A673 (cell line): ENCODE data around the gene SETD9. TPM values are rescaled to one million over a fixed set of nuclear protein-coding genes. Genes with fewer than 3 reads are reported as not detected.

Experiments used
- BruUV-seq: library from RNA; stranded (reverse); fragments of 400-500 nt; replicated peaks from 2 replicates; lab custom pipeline; 2021; lab: Mats Ljungman, UMichigan
- CTCF ChIA-PET: fragments of 300-600 bp; sonication (Branson Sonifier 250); formaldehyde crosslinking; loops from one replicate; lab custom pipeline; 2022; ENCODE audit warnings: antibody characterized with exemption; lab: Charles Lee
- POLR2A ChIA-PET: fragments of 300-600 bp; sonication (Branson Sonifier 250); formaldehyde crosslinking; loops from one replicate; lab custom pipeline; 2022; ENCODE audit warnings: antibody characterized with exemption; ENCODE audit not compliant: low non-redundant PET; lab: Charles Lee
- DNase-seq: peaks from one replicate; pipeline ENCODE4 v3.0.0-alpha.2; 2015; ENCODE audit warnings: low spot score
- H3K27ac ChIP-seq: fragments of 200-600 bp; sonication (generic); 2 replicates; pipeline ENCODE4 v1.5.1; 2016; ENCODE audit warnings: mixed run types, low read depth, mild to moderate bottlenecking, mixed read lengths, antibody characterized with exemption, low read length; ENCODE audit not compliant: poor library complexity, severe bottlenecking
- H3K27me3 ChIP-seq: fragments of 200-600 bp; sonication (generic); replicated peaks from 2 replicates; pipeline ENCODE4 v1.6.1; 2017; ENCODE audit warnings: mixed run types, low read depth, mild to moderate bottlenecking, mixed read lengths, antibody characterized with exemption, low read length; ENCODE audit not compliant: insufficient read depth, poor library complexity
- H3K36me3 ChIP-seq: fragments of 200-600 bp; sonication (generic); 2 replicates; pipeline ENCODE4 v1.6.1; 2016; ENCODE audit warnings: mixed run types, mild to moderate bottlenecking, mixed read lengths, antibody characterized with exemption, low read length; ENCODE audit not compliant: insufficient read depth, poor library complexity, severe bottlenecking
- H3K4me1 ChIP-seq: fragments of 200-600 bp; sonication (generic); 2 replicates; pipeline ENCODE4 v1.6.1; 2017; ENCODE audit warnings: mixed run types, mild to moderate bottlenecking, mixed read lengths, antibody characterized with exemption, low read length; ENCODE audit not compliant: insufficient read depth, poor library complexity, severe bottlenecking
- H3K4me3 ChIP-seq: fragments of 200-600 bp; sonication (generic); 2 replicates; pipeline ENCODE4 v1.5.1; 2016; ENCODE audit warnings: low read depth, mixed run types, mild to moderate bottlenecking, mixed read lengths, low read length; ENCODE audit not compliant: poor library complexity, severe bottlenecking
- H3K9me3 ChIP-seq: fragments of 200-600 bp; sonication (generic); 2 replicates; pipeline ENCODE4 v1.6.1; 2016; ENCODE audit warnings: mixed run types, low read depth, mild to moderate bottlenecking, mixed read lengths, antibody characterized with exemption, low read length; ENCODE audit not compliant: poor library complexity, severe bottlenecking
- EZH2 ChIP-seq: fragments of 200-600 bp; sonication (generic); IDR thresholded peaks from 2 replicates; pipeline ENCODE4 v1.6.1; 2017; ENCODE audit warnings: borderline replicate concordance, low read depth, mild to moderate bottlenecking, mixed read lengths, antibody characterized with exemption, low read length; ENCODE audit not compliant: poor library complexity, severe bottlenecking
- intact Hi-C: fragments of 100-400 bp; cut with micrococcal nuclease; formaldehyde crosslinking; loops from one replicate; pipeline ENCODE4 v1.10.0; 2022; ENCODE audit not compliant: unreplicated experiment
- total RNA-seq: library from RNA; stranded (reverse); gene quantifications from 2 replicates; pipeline ENCODE4 v1.2.3, GENCODE V29; 2021
- TF ChIP-seq, protein P1 (sequence below): fragments of 300-800, 200-600 bp; sonication (generic); conservative IDR thresholded peaks from 2 replicates; pipeline ENCODE4 v1.5.1; 2017; ENCODE audit warnings: low read depth, mild to moderate bottlenecking, antibody characterized with exemption, low read length, moderate library complexity, mixed read lengths

The SETD9 gene
- total RNA-seq, 1 experiment from 2014 or later = 10.0 TPM

DNA sequence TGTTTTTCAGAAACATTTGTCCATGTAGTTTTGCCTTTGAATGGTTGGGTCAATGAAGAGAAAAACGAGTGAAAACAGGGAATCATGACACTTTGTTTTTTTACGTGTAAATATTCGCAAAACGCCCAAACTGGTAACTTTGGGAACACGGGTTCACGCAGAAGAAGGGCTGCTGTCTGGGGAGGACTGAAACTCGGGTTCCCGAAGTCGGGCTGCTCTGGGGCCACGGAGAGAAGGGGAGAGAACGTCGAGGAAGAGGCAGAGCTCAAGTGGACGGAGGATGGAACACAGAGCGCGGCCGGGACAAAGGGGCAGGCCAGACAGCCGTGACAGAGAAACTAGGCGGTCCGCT lies 478 bp upstream of the SETD9 start:
- TF ChIP-seq, protein P1, sequence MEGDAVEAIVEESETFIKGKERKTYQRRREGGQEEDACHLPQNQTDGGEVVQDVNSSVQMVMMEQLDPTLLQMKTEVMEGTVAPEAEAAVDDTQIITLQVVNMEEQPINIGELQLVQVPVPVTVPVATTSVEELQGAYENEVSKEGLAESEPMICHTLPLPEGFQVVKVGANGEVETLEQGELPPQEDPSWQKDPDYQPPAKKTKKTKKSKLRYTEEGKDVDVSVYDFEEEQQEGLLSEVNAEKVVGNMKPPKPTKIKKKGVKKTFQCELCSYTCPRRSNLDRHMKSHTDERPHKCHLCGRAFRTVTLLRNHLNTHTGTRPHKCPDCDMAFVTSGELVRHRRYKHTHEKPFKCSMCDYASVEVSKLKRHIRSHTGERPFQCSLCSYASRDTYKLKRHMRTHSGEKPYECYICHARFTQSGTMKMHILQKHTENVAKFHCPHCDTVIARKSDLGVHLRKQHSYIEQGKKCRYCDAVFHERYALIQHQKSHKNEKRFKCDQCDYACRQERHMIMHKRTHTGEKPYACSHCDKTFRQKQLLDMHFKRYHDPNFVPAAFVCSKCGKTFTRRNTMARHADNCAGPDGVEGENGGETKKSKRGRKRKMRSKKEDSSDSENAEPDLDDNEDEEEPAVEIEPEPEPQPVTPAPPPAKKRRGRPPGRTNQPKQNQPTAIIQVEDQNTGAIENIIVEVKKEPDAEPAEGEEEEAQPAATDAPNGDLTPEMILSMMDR = no peak
- no peak for TF ChIP-seq EZH2
- Histone ChIP-seq H3K27ac (peak overlapping the region; percentile 86), H3K4me1 (no peaks in the 10 kb centered on the region), H3K27me3 (no peaks in the 10 kb centered on the region), H3K36me3 (no peaks in the 10 kb centered on the region), H3K9me3 (no peaks in the 10 kb centered on the region), H3K4me3 (peak overlapping the region; percentile 60)
- intact Hi-C loops = loop anchor here (2.0 to 10.0 kb wide), 4 partner anchors 230 to 1553 kb away; partner anchors contain the start of gene PLK2
- no peak for DNase-seq
- ChIA-PET CTCF (no interaction called here), POLR2A (interaction anchor here (0.6 kb wide), 1 partner anchor 1675 kb away, joined by 4 read pairs; no protein-coding TSS in a partner anchor)
- no TSS peak for BruUV-seq

DNA sequence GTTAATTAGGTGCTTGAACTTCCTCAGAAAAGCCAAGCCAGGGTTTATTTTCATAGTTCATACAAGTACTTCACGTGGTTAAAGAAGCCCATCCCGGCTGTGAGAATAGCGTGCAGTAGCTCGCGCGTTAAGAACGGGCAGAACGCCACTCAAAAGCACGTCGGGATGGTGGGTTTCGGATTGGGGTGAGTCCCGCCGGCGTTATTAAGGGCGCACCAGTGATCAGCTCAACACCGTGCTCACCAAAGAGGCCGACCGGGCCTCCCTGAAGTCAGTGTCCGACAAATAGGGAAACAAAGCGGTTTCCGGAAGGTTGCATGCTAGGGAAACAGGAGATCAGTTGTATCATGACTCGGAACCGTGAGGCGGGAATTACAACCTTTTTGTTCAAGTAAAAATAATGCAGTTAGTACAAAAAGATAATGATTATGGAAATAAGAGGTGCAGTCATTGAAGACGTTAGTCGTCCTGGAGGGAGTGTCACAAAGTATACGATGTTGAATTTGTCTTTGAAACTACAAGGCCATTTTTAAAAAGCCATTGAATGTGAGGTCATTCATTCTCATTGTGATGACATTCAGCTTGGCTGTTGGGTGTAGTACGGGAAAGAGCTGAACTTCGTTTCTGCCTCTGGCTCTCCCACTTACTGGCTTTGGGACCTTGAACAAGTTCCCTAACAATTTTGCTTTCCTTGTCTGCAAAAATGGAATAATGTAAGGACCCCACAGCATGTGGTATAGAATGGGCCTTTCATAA lies 992 bp downstream of the SETD9 start:
- DNase-seq = peak; percentile 30
- CTCF ChIA-PET = no interaction called here
- intact Hi-C loops = loop anchor here (2.0 to 5.0 kb wide), 2 partner anchors 37 to 262 kb away; no protein-coding TSS in a partner anchor
- H3K27ac ChIP-seq = peak overlapping the region; percentile 89
- no peaks in the 10 kb centered on the region for H3K9me3 ChIP-seq
- TF ChIP-seq, protein P1 = no peak
- no peak for TF ChIP-seq EZH2
- no peaks in the 10 kb centered on the region for H3K4me1 ChIP-seq
- POLR2A ChIA-PET = no interaction called here
- no peaks in the 10 kb centered on the region for H3K27me3 ChIP-seq
- no peaks in the 10 kb centered on the region for H3K36me3 ChIP-seq
- H3K4me3 ChIP-seq = peak overlapping the region; percentile 60
- BruUV-seq = TSS peak; percentile 84

DNA sequence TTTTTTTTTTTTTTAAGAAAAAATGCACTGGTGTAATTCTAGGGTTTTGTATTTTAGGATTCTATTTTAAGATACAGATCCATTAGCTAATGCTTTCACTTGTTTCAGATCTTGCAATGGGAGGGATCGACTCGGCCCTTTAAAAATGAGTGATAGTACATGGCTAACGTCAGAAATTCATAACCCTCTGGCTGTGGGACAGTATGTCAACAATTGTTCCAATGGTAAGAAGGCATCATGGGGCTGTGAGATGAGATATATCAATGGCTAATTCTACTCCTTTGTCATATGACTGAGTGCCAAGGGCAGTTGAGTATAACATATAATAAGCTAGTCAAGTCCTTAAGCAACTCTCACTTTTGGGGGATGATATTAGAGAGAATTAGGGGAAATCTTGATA lies 4.4 kb downstream of the SETD9 start:
- intact Hi-C loops = loop anchor here (5.0 kb wide), 1 partner anchor 34 kb away; no protein-coding TSS in a partner anchor
- Histone ChIP-seq H3K9me3 (no peaks in the 10 kb centered on the region), H3K4me3 (no peak overlapping the region), H3K36me3 (no peaks in the 10 kb centered on the region), H3K27me3 (no peaks in the 10 kb centered on the region), H3K27ac (no peak overlapping the region), H3K4me1 (no peaks in the 10 kb centered on the region)
- TF ChIP-seq, protein P1 = no peak
- TF ChIP-seq EZH2 = no peak
- ChIA-PET CTCF (no interaction called here), POLR2A (no interaction called here)
- BruUV-seq = no TSS peak
- no peak for DNase-seq
